GM23338 (cell line): ENCODE measurements around the gene ABCC3. TPM values are rescaled to one million over a fixed set of nuclear protein-coding genes. Genes with fewer than 3 reads are reported as not detected.

ENCODE experiments used
- ATAC-seq: fragments of 200-7000 bp; cut with Tn5 transposase; 3 replicates; pipeline ENCODE4 v1.9.1; 2020
- DNase-seq: peaks from one replicate; pipeline ENCODE4 v3.0.0-alpha.2; 2015; ENCODE audit warnings: low spot score
- H2AFZ ChIP-seq: fragments of 200-600 bp; sonication (generic); 2 replicates; pipeline ENCODE4 v1.8.0; 2016; ENCODE audit warnings: antibody characterized with exemption, mild to moderate bottlenecking, moderate library complexity
- H3F3A ChIP-seq: fragments of 200-600 bp; sonication (generic); replicated peaks from 2 replicates; pipeline ENCODE4 v1.8.0; 2017; ENCODE audit warnings: antibody characterized with exemption, mixed run types, low read depth
- H3K27ac ChIP-seq: fragments of 200-600 bp; sonication (generic); 2 replicates; pipeline ENCODE4 v1.6.1; 2016; ENCODE audit warnings: low read depth
- H3K27me3 ChIP-seq: fragments of 200-600 bp; sonication (generic); 2 replicates; pipeline ENCODE4 v1.8.0; 2016; ENCODE audit warnings: mild to moderate bottlenecking, mixed run types, moderate library complexity; ENCODE audit not compliant: insufficient read depth
- H3K36me3 ChIP-seq: fragments of 200-600 bp; sonication (generic); 2 replicates; pipeline ENCODE4 v1.8.0; 2016; ENCODE audit warnings: mild to moderate bottlenecking; ENCODE audit not compliant: insufficient read depth
- H3K4me1 ChIP-seq: fragments of 200-600 bp; sonication (generic); 2 replicates; pipeline ENCODE4 v1.8.0; 2016; ENCODE audit warnings: mild to moderate bottlenecking, moderate library complexity; ENCODE audit not compliant: insufficient read depth
- H3K4me2 ChIP-seq: fragments of 200-600 bp; sonication (generic); 2 replicates; pipeline ENCODE4 v1.7.1; 2017; ENCODE audit warnings: mixed run types
- H3K4me3 ChIP-seq: fragments of 200-600 bp; sonication (generic); 2 replicates; pipeline ENCODE4 v1.6.1; 2016; ENCODE audit warnings: mixed run types
- H3K79me2 ChIP-seq: fragments of 200-600 bp; sonication (generic); replicated peaks from 2 replicates; pipeline ENCODE4 v1.8.0; 2017; ENCODE audit warnings: mild to moderate bottlenecking; ENCODE audit not compliant: insufficient read depth
- H3K9me2 ChIP-seq: fragments of 200-600 bp; sonication (generic); 2 replicates; pipeline ENCODE4 v1.8.0; 2017; ENCODE audit not compliant: insufficient read depth
- H4K20me1 ChIP-seq: fragments of 200-600 bp; sonication (generic); replicated peaks from 2 replicates; pipeline ENCODE4 v1.8.0; 2017; ENCODE audit warnings: mild to moderate bottlenecking; ENCODE audit not compliant: insufficient read depth
- H3K27ac Mint-ChIP-seq: 2 replicates; pipeline ENCODE4 v1.8.0; 2020; ENCODE audit warnings: inconsistent platforms, mild to moderate bottlenecking, moderate library complexity, mixed read lengths
- H3K27me3 Mint-ChIP-seq: 3 replicates; pipeline ENCODE4 v1.8.0; 2022; ENCODE audit warnings: low read depth, mild to moderate bottlenecking, moderate library complexity, mixed read lengths, inconsistent platforms; ENCODE audit not compliant: insufficient read depth, poor library complexity
- H3K36me3 Mint-ChIP-seq: 3 replicates; pipeline ENCODE4 v1.8.0; 2021; ENCODE audit warnings: low read depth, mild to moderate bottlenecking, inconsistent platforms, moderate library complexity, mixed read lengths
- H3K4me1 Mint-ChIP-seq: 3 replicates; pipeline ENCODE4 v1.8.0; 2020; ENCODE audit warnings: mild to moderate bottlenecking, inconsistent platforms, mixed read lengths
- H3K4me3 Mint-ChIP-seq: 3 replicates; pipeline ENCODE4 v1.8.0; 2021; ENCODE audit warnings: moderate library complexity, mild to moderate bottlenecking, inconsistent platforms, mixed read lengths
- H3K9me3 Mint-ChIP-seq: 3 replicates; pipeline ENCODE4 v1.8.0; 2020; ENCODE audit warnings: moderate library complexity, mild to moderate bottlenecking, inconsistent platforms, mixed read lengths
- CTCF ChIP-seq, 2 experiments: fragments of 200-600 bp in 1 of 2; sonication (generic) in 1 of 2; conservative IDR thresholded peaks; 2 replicates each; pipeline versions ENCODE4 v1.5.1 to v1.6.1; 2016 to 2017; ENCODE audit warnings: antibody characterized with exemption in 2 of 2, low read depth in 2 of 2, mild to moderate bottlenecking in 2 of 2, moderate library complexity in 1 of 2
- ETS1 ChIP-seq: IDR thresholded peaks from 2 replicates; pipeline ENCODE4 v1.6.1; 2016; ENCODE audit warnings: antibody characterized with exemption
- JUNB ChIP-seq: IDR thresholded peaks from one replicate; pipeline ENCODE4 v1.6.1; 2016; ENCODE audit warnings: antibody characterized with exemption; ENCODE audit not compliant: unreplicated experiment
- NANOG ChIP-seq: IDR thresholded peaks from 2 replicates; pipeline ENCODE4 v1.6.1; 2016; ENCODE audit warnings: antibody characterized with exemption, borderline replicate concordance
- REST ChIP-seq: IDR thresholded peaks from one replicate; pipeline ENCODE4 v1.6.1; 2018; ENCODE audit warnings: antibody characterized with exemption; ENCODE audit not compliant: unreplicated experiment
- STAT1 ChIP-seq: IDR thresholded peaks from one replicate; pipeline ENCODE4 v1.6.1; 2016; ENCODE audit warnings: antibody characterized with exemption; ENCODE audit not compliant: unreplicated experiment
- ZNF331 ChIP-seq: fragments of 250-450 bp; sonication (Bioruptor Pico); IDR thresholded peaks from 2 replicates; pipeline ENCODE4 v1.5.0; 2020; ENCODE audit warnings: low read depth, mild to moderate bottlenecking, moderate library complexity
- polyA plus RNA-seq: library from polyadenylated mRNA; unstranded; fragments of >200 nt; fragmentation: Nextera tagmentation; extraction: Ambion mirVana; gene quantifications from 2 replicates; pipeline ENCODE4 v1.2.1, GENCODE V29; 2016
- total RNA-seq: library from RNA; depleted of rRNA; stranded (reverse); fragments of >200 nt; shearing (Covaris generic); gene quantifications from 2 replicates; pipeline ENCODE4 v1.2.3, GENCODE V29; 2014

Gene ABCC3
- total and polyA plus RNA-seq, 2 experiments from 2014 or later: not detected

- Histone ChIP-seq H3K27me3 (no peaks in the 10 kb centered on the region), H2AFZ (no peak overlapping the region), H3K79me2 (no peaks in the 10 kb centered on the region), H3K9me2 (no peaks in the 10 kb centered on the region), H3K36me3 (no peaks in the 10 kb centered on the region), H3K4me3 (no peak overlapping the region), H3K27ac (no peak overlapping the region), H3K4me1 (peaks cover 9% of the 10 kb centered on the region), H3F3A (no peaks in the 10 kb centered on the region), H3K4me2 (no peak overlapping the region), H4K20me1 (no peaks in the 10 kb centered on the region)
- TF ChIP-seq NANOG (no peak), ETS1 (no peak), REST (no peak), ZNF331 (CRISPR knock-in tag) (no peak), JUNB (no peak)
- H3K27ac Mint-ChIP-seq: no peak overlapping the region
- no peak overlapping the region for H3K4me3 Mint-ChIP-seq
- H3K9me3 Mint-ChIP-seq: no peaks in the 10 kb centered on the region
- H3K36me3 Mint-ChIP-seq: no peaks in the 10 kb centered on the region; the same call in 2 of the 3 replicates
- no peak for DNase-seq
- peaks cover 13% of the 10 kb centered on the region for H3K27me3 Mint-ChIP-seq
- no peak for ATAC-seq
- peaks cover 36% of the 10 kb centered on the region for H3K4me1 Mint-ChIP-seq
Measured at GRCh38 chr17:50664788-50665458, 30.2 kb downstream of the ABCC3 start.

- Mint-ChIP-seq H3K27me3 (peaks cover 9% of the 10 kb centered on the region), H3K4me1 (peaks cover 31% of the 10 kb centered on the region), H3K36me3 (no peaks in the 10 kb centered on the region; the same call in 2 of the 3 replicates), H3K9me3 (no peaks in the 10 kb centered on the region), H3K4me3 (no peak overlapping the region), H3K27ac (no peak overlapping the region)
- DNase-seq (peak; percentile 47), ATAC-seq (peak; percentile 29; the same call in 2 of the 3 replicates)
- Histone ChIP-seq H3K79me2 (no peaks in the 10 kb centered on the region), H3K4me1 (peaks cover 9% of the 10 kb centered on the region), H3F3A (no peaks in the 10 kb centered on the region), H3K4me2 (no peak overlapping the region), H3K9me2 (no peaks in the 10 kb centered on the region), H2AFZ (no peak overlapping the region), H3K27ac (no peak overlapping the region), H3K4me3 (no peak overlapping the region), H3K27me3 (no peaks in the 10 kb centered on the region), H4K20me1 (no peaks in the 10 kb centered on the region), H3K36me3 (no peaks in the 10 kb centered on the region)
- TF ChIP-seq STAT1 (no peak), CTCF (conservative IDR thresholded peaks at IDR 0.05; ENCODE audit: low read depth in 2 of 2) (0 out of 4 replicates have a peak, but pooled peaks of 1 of the 2 experiments have one; percentile 6)
Measured at GRCh38 chr17:50665838-50666237, 31.2 kb downstream of the ABCC3 start.
